HepG2 (cell line): ENCODE measurements around the gene CHST3. TPM values are rescaled to one million over a fixed set of nuclear protein-coding genes. Genes with fewer than 3 reads are reported as not detected.

Experiments
- ATAC-seq: fragments of 200-7000 bp; cut with Tn5 transposase; 3 replicates; pipeline ENCODE4 v1.9.1; 2020; ENCODE audit warnings: mild to moderate bottlenecking, moderate library complexity
- BruUV-seq: library from RNA; stranded (reverse); fragments of 400-500 nt; replicated peaks from 2 replicates; lab custom pipeline; 2021; lab: Mats Ljungman, UMichigan
- CTCF ChIA-PET: fragments of 300-600 bp; formaldehyde crosslinking; extraction: SDS; loops from one replicate; lab custom pipeline; 2021; ENCODE audit warnings: low total read pairs, inconsistent platforms, low intra/inter-chr PET ratio; lab: Yijun Ruan, JAX
- POLR2A ChIA-PET: fragments of 350-600 bp; sonication (Branson Sonifier 250); formaldehyde crosslinking; loops from one replicate; lab custom pipeline; 2020; ENCODE audit warnings: antibody characterized with exemption, inconsistent platforms; lab: Yijun Ruan, JAX
- DNase-seq: peaks from one replicate; pipeline ENCODE4 v3.0.0-alpha.2; 2015; ENCODE audit warnings: low spot score
- FAIRE-seq: peaks from 3 replicates; lab custom pipeline; 2011; peaks lifted over from hg19 to GRCh38; lab: Jason Lieb, UNC
- H2AFZ ChIP-seq: one replicate; pipeline ENCODE4 v1.6.1; 2011; ENCODE audit warnings: low read length, inconsistent platforms
- H3K27ac ChIP-seq: fragments of 300-600 bp; 3 replicates; pipeline ENCODE4 v1.8.0; 2011; ENCODE audit warnings: mixed run types, mild to moderate bottlenecking, mixed read lengths, low read length, inconsistent platforms; ENCODE audit not compliant: insufficient read depth; ENCODE audit errors: extremely low read length
- H3K27me3 ChIP-seq, 2 experiments: fragments of 200-600 bp in 1 of 2; 2 replicates in 1 of 2; 3 replicates in 1 of 2; pipeline versions ENCODE4 v1.6.0 to v1.8.0; 2011; ENCODE audit warnings: low read length in 2 of 2, mild to moderate bottlenecking in 2 of 2, moderate library complexity in 2 of 2, inconsistent platforms in 1 of 2; ENCODE audit not compliant: insufficient read depth in 2 of 2, control insufficient read depth in 1 of 2
- H3K36me3 ChIP-seq, 2 experiments: fragments of 200-600 bp in 1 of 2; replicated peaks in 1 of 2; 2 replicates in 1 of 2; 3 replicates in 1 of 2; pipeline versions ENCODE4 v1.5.1 to v1.8.0; 2011; ENCODE audit warnings: low read length in 2 of 2, inconsistent platforms in 1 of 2; ENCODE audit not compliant: insufficient read depth in 2 of 2, control insufficient read depth in 1 of 2
- H3K4me1 ChIP-seq: 2 replicates; pipeline ENCODE4 v1.5.1; 2012; ENCODE audit warnings: low read length, inconsistent platforms; ENCODE audit not compliant: insufficient read depth
- H3K4me2 ChIP-seq: 2 replicates; pipeline ENCODE4 v1.6.0; 2011; ENCODE audit warnings: low read depth, low read length, inconsistent platforms
- H3K4me3 ChIP-seq, 3 experiments: fragments of 200-600 bp in 1 of 3; sonication (generic), shearing (Covaris generic) in 1 of 3; replicated peaks in 1 of 3; 2 replicates each; pipeline ENCODE4 v1.5.1; 2011 to 2016; ENCODE audit warnings: low read length in 3 of 3, inconsistent platforms in 2 of 3, low read depth in 2 of 3, mild to moderate bottlenecking in 2 of 3, control low read depth in 1 of 3, mixed read lengths in 1 of 3; ENCODE audit not compliant: insufficient read depth in 1 of 3
- H3K79me2 ChIP-seq: one replicate; pipeline ENCODE4 v1.6.1; 2011; ENCODE audit warnings: low read length, inconsistent platforms; ENCODE audit not compliant: insufficient read depth
- H3K9ac ChIP-seq: 2 replicates; pipeline ENCODE4 v1.6.0; 2011; ENCODE audit warnings: mild to moderate bottlenecking, low read depth, low read length, inconsistent platforms; ENCODE audit not compliant: insufficient read depth
- H3K9me3 ChIP-seq: 2 replicates; pipeline ENCODE4 v1.5.1; 2012; ENCODE audit warnings: mild to moderate bottlenecking, low read length
- H4K20me1 ChIP-seq: 2 replicates; pipeline ENCODE4 v1.6.0; 2011; ENCODE audit warnings: inconsistent platforms, mild to moderate bottlenecking, low read length, moderate library complexity; ENCODE audit not compliant: insufficient read depth
- GTF3A ChIP-seq: sonication (generic); formaldehyde crosslinking; conservative IDR thresholded peaks from 2 replicates; pipeline ENCODE4 v1.4.0; 2020; ENCODE audit warnings: mild to moderate bottlenecking, missing genetic modification reagents
- HNRNPLL ChIP-seq: fragments of 200-400 bp; formaldehyde crosslinking; IDR thresholded peaks from 2 replicates; pipeline ENCODE4 v1.6.1; 2017; ENCODE audit warnings: mild to moderate bottlenecking, low read depth, low read length; ENCODE audit not compliant: poor library complexity, severe bottlenecking
- NFE2 ChIP-seq: sonication (generic); formaldehyde crosslinking; IDR thresholded peaks from 2 replicates; pipeline ENCODE4 v1.4.0; 2020; ENCODE audit warnings: missing genetic modification reagents
- SKI ChIP-seq: fragments of 450-650 bp; IDR thresholded peaks from one replicate; pipeline ENCODE4 v1.6.1; 2018; ENCODE audit warnings: mild to moderate bottlenecking; ENCODE audit not compliant: partially characterized antibody
- ZFP36L1 ChIP-seq: sonication (generic); formaldehyde crosslinking; IDR thresholded peaks from 2 replicates; pipeline ENCODE4 v1.8.0; 2022; ENCODE audit warnings: mild to moderate bottlenecking, missing genetic modification reagents, moderate library complexity
- ZMAT3 ChIP-seq: sonication (generic); formaldehyde crosslinking; conservative IDR thresholded peaks from 2 replicates; pipeline ENCODE4 v1.7.0; 2021; ENCODE audit warnings: missing genetic modification reagents
- ZNF614 ChIP-seq: IDR thresholded peaks from 2 replicates; pipeline ENCODE4 v1.6.1; 2018; ENCODE audit warnings: missing biosample characterization, missing genetic modification reagents, inconsistent platforms, borderline replicate concordance
- ZNF782 ChIP-seq: sonication (generic); formaldehyde crosslinking; IDR thresholded peaks from 2 replicates; pipeline ENCODE4 v1.4.0; 2020; ENCODE audit warnings: missing genetic modification reagents, mild to moderate bottlenecking, borderline replicate concordance
- ZSCAN25 ChIP-seq: sonication (generic); formaldehyde crosslinking; IDR thresholded peaks from 2 replicates; pipeline ENCODE4 v1.8.0; 2022; ENCODE audit warnings: mild to moderate bottlenecking, missing genetic modification reagents
- whole genome bisulfite sequencing: methylation state at CpG from one replicate; pipeline ENCODE4 v1.1.6; 2017; ENCODE audit warnings: low lambda C conversion rate; 5-methylcytosine and 5-hydroxymethylcytosine counted together
- in situ Hi-C: cut with HindIII; loops from 2 replicates; pipeline ENCODE4 v1.10.0; 2017; ENCODE audit warnings: low pct_unique_long_range_greater_than_20kb; ENCODE audit not compliant: extremely low pct_ligation_motif_present
- intact Hi-C: fragments of 100-400 bp; cut with micrococcal nuclease; formaldehyde crosslinking; loops from one replicate; pipeline ENCODE4 v1.10.0; 2022; ENCODE audit not compliant: unreplicated experiment
- polyA plus RNA-seq, 8 experiments: library from polyadenylated mRNA; depleted of rRNA in 3 of 8; stranded (reverse) in 7 of 8; unstranded in 1 of 8; fragments of >200 nt; fragmentation: Illumina TruSeq in 4 of 8; extraction: Trizol in 4 of 8; gene quantifications; 2 replicates each; pipeline versions ENCODE4 v1.2.1 to v1.2.3, GENCODE V29; 2011 to 2016; ENCODE audit warnings: low read depth in 4 of 8, missing spikeins in 1 of 8, mixed read lengths in 1 of 8; ENCODE audit not compliant: insufficient read depth in 1 of 8
- total RNA-seq, 5 experiments: library from RNA; depleted of rRNA; stranded (reverse); fragments of >200 nt; fragmentation: Illumina TruSeq; extraction: Trizol; gene quantifications; 2 replicates each; pipeline ENCODE4 v1.2.3, GENCODE V29; 2016; ENCODE audit warnings: low read depth in 1 of 5
- TF ChIP-seq, protein P1 (sequence below): sonication (generic); formaldehyde crosslinking; IDR thresholded peaks from 2 replicates; pipeline ENCODE4 v1.5.1; 2020; ENCODE audit warnings: mild to moderate bottlenecking, missing genetic modification reagents, borderline replicate concordance
- TF ChIP-seq, protein P2 (sequence below): fragments of 450-650 bp; IDR thresholded peaks from 2 replicates; pipeline ENCODE4 v1.6.1; 2017
- TF ChIP-seq, protein P3 (sequence below): sonication (generic); formaldehyde crosslinking; IDR thresholded peaks from 2 replicates; pipeline ENCODE4 v1.5.0; 2020; ENCODE audit warnings: missing genetic modification reagents
- TF ChIP-seq, protein P4 (sequence below): sonication (generic); formaldehyde crosslinking; IDR thresholded peaks from 2 replicates; pipeline ENCODE4 v1.8.0; 2022; ENCODE audit warnings: mild to moderate bottlenecking, missing genetic modification reagents, borderline replicate concordance
- TF ChIP-seq, protein P5 (sequence below): sonication (generic); formaldehyde crosslinking; IDR thresholded peaks from 2 replicates; pipeline ENCODE4 v1.4.0; 2020; ENCODE audit warnings: mild to moderate bottlenecking, low read depth, missing genetic modification reagents

The CHST3 gene
- total and polyA plus RNA-seq, 2 of the 13 experiments (the other 11 are each of a cell fraction or from before 2014, with no cell fraction given): 7.2 to 18.7 TPM

DNA sequence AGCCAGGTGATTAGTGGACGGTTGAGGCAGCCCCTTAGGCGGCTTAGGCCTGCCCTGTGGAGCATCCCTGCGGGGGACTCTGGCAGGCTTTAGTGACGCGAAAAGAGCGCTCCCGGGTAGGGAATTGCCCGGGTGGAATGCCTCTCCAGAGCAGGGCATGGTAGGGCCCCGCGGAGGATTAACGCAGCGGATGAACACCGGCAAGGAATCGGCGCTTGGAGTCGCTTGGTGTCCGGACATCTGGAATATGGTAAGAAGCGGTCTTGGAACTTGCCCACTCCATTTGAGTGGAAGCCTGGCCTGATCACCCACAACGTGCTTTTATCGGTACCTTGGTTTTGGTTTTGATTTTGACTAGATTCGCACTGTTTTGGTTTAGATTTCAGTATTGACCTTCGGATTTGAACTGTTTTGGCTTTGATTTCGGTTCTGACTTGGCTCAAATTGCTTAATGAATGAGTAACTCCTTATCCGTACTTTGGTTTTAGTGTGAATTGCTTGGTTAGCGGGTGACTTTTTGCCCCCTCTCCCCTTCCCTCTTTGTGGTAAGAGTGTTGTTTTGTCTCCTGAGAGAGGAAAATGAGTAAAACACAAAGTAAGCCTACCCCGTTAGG is 24.2 kb upstream of the CHST3 start:
- in situ Hi-C loops (no loop called here), intact Hi-C loops (no loop called here)
- H3K4me1 ChIP-seq: peaks cover 13% of the 10 kb centered on the region
- no peak overlapping the region for H3K4me3 ChIP-seq
- DNase-seq (no peak), ATAC-seq (no peak), FAIRE-seq (no peak)
- H2AFZ ChIP-seq: no peak overlapping the region
- H3K27me3 ChIP-seq: no peaks in the 10 kb centered on the region
- ChIA-PET POLR2A (no interaction called here), CTCF (no interaction called here)
- H4K20me1 ChIP-seq: no peaks in the 10 kb centered on the region
- no peak overlapping the region for H3K9ac ChIP-seq
- no peak overlapping the region for H3K27ac ChIP-seq
- 87% methylated on average over 25 of the region's 26 CpGs for WGBS
- no peaks in the 10 kb centered on the region for H3K79me2 ChIP-seq
- BruUV-seq: no TSS peak
- peaks cover 11% of the 10 kb centered on the region; the same call in 1 of the 2 replicates for H3K9me3 ChIP-seq
- no peak overlapping the region for H3K4me2 ChIP-seq
- H3K36me3 ChIP-seq: no peaks in the 10 kb centered on the region
- TF ChIP-seq ZFP36L1 (CRISPR knock-in tag) (no peak), ZNF614 (CRISPR knock-in tag) (no peak), HNRNPLL (no peak), ZSCAN25 (CRISPR knock-in tag) (no peak), NFE2 (CRISPR knock-in tag) (no peak), SKI (no peak), ZNF782 (CRISPR knock-in tag) (no peak), ZMAT3 (CRISPR knock-in tag) (no peak), GTF3A (CRISPR knock-in tag) (no peak)
- TF ChIP-seq, protein P1, sequence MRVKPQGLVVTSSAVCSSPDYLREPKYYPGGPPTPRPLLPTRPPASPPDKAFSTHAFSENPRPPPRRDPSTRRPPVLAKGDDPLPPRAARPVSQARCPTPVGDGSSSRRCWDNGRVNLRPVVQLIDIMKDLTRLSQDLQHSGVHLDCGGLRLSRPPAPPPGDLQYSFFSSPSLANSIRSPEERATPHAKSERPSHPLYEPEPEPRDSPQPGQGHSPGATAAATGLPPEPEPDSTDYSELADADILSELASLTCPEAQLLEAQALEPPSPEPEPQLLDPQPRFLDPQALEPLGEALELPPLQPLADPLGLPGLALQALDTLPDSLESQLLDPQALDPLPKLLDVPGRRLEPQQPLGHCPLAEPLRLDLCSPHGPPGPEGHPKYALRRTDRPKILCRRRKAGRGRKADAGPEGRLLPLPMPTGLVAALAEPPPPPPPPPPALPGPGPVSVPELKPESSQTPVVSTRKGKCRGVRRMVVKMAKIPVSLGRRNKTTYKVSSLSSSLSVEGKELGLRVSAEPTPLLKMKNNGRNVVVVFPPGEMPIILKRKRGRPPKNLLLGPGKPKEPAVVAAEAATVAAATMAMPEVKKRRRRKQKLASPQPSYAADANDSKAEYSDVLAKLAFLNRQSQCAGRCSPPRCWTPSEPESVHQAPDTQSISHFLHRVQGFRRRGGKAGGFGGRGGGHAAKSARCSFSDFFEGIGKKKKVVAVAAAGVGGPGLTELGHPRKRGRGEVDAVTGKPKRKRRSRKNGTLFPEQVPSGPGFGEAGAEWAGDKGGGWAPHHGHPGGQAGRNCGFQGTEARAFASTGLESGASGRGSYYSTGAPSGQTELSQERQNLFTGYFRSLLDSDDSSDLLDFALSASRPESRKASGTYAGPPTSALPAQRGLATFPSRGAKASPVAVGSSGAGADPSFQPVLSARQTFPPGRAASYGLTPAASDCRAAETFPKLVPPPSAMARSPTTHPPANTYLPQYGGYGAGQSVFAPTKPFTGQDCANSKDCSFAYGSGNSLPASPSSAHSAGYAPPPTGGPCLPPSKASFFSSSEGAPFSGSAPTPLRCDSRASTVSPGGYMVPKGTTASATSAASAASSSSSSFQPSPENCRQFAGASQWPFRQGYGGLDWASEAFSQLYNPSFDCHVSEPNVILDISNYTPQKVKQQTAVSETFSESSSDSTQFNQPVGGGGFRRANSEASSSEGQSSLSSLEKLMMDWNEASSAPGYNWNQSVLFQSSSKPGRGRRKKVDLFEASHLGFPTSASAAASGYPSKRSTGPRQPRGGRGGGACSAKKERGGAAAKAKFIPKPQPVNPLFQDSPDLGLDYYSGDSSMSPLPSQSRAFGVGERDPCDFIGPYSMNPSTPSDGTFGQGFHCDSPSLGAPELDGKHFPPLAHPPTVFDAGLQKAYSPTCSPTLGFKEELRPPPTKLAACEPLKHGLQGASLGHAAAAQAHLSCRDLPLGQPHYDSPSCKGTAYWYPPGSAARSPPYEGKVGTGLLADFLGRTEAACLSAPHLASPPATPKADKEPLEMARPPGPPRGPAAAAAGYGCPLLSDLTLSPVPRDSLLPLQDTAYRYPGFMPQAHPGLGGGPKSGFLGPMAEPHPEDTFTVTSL: no peak
- TF ChIP-seq, protein P2, sequence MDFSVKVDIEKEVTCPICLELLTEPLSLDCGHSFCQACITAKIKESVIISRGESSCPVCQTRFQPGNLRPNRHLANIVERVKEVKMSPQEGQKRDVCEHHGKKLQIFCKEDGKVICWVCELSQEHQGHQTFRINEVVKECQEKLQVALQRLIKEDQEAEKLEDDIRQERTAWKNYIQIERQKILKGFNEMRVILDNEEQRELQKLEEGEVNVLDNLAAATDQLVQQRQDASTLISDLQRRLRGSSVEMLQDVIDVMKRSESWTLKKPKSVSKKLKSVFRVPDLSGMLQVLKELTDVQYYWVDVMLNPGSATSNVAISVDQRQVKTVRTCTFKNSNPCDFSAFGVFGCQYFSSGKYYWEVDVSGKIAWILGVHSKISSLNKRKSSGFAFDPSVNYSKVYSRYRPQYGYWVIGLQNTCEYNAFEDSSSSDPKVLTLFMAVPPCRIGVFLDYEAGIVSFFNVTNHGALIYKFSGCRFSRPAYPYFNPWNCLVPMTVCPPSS: no peak
- TF ChIP-seq, protein P3, sequence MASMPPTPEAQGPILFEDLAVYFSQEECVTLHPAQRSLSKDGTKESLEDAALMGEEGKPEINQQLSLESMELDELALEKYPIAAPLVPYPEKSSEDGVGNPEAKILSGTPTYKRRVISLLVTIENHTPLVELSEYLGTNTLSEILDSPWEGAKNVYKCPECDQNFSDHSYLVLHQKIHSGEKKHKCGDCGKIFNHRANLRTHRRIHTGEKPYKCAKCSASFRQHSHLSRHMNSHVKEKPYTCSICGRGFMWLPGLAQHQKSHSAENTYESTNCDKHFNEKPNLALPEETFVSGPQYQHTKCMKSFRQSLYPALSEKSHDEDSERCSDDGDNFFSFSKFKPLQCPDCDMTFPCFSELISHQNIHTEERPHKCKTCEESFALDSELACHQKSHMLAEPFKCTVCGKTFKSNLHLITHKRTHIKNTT (CRISPR knock-in tag): no peak
- TF ChIP-seq, protein P4, sequence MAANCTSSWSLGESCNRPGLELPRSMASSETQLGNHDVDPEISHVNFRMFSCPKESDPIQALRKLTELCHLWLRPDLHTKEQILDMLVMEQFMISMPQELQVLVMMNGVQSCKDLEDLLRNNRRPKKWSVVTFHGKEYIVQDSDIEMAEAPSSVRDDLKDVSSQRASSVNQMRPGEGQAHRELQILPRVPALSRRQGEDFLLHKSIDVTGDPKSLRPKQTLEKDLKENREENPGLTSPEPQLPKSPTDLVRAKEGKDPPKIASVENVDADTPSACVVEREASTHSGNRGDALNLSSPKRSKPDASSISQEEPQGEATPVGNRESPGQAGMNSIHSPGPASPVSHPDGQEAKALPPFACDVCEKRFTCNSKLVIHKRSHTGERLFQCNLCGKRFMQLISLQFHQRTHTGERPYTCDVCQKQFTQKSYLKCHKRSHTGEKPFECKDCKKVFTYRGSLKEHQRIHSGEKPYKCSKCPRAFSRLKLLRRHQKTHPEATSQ: no peak
- TF ChIP-seq, protein P5, sequence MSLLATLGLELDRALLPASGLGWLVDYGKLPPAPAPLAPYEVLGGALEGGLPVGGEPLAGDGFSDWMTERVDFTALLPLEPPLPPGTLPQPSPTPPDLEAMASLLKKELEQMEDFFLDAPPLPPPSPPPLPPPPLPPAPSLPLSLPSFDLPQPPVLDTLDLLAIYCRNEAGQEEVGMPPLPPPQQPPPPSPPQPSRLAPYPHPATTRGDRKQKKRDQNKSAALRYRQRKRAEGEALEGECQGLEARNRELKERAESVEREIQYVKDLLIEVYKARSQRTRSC (CRISPR knock-in tag): no peak
